ENCODE measurements around the gene JUP.
"Not testable (repeated sequence)": the region's sequence is repeated elsewhere in the genome, so short reads cannot be mapped to it uniquely, and the experiment has no call there.

JUP gene

DNA sequence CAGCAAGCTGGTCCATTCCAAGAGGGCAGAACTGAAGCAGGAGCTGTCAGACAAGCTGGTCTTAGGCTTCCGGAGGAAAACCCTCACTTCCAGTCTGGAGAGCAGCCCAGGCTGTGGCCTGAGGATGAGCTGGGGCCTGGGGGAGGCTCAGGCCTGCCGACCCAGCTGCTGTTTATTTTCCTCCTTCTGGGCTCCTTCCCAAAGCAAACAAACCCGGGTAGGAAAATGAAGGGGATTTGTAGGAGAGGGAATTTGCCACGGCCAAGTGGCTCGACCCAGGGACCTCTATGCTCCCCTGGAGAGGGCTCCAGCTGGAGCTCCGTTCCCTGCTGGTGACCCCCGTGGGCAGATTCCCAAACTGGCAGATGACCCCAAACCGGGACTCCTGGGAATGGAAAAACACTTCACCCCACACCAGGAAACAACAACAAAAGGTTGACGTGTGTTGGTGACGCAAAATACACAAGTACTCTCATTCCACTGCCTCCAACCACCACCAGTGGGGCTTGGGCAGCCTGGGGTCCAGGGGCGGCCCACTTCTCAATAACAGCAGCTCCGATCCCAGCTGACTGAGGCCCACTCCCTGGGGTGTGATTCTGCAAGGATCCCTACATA, 8.8 kb downstream of the JUP start:
- no peak for DNase-seq

GRCh38 chr17:41777157-41777573, 9.3 kb downstream of the JUP start:
- no peak for DNase-seq

DNA sequence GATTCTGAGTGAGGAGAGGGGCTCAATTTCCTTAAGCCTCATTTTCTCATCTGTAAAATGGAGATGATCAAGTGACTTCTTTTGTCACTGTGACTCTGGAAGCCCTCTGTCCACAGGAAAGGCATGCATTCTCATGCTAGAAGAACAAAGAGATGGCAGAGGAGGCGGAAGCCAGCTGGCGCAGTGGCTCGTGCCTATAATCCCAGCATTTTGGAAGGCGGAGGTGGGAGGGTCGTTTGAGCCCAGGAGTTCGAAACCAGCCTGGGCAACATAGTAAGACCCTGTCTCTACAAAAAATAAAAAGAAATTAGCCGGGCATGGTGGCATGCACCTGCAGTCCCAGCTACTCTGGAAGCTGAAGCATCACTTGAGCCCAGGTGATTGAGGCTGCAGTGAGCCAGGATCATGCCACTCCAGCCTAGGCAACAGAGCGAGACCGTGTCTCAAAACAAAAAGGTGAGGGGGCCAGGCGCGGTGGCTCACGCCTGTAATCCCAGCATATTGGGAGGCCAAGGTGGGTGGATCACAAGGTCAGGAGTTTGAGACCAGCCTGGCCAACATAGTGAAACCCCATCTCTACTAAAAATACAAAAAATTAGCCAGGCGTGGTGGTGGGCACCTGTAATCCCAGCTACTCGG, 10.1 kb downstream of the JUP start:
- not testable (repeated sequence) for DNase-seq

GRCh38 chr17:41775394-41776226, 10.9 kb downstream of the JUP start:
- DNase-seq: no peak

DNA sequence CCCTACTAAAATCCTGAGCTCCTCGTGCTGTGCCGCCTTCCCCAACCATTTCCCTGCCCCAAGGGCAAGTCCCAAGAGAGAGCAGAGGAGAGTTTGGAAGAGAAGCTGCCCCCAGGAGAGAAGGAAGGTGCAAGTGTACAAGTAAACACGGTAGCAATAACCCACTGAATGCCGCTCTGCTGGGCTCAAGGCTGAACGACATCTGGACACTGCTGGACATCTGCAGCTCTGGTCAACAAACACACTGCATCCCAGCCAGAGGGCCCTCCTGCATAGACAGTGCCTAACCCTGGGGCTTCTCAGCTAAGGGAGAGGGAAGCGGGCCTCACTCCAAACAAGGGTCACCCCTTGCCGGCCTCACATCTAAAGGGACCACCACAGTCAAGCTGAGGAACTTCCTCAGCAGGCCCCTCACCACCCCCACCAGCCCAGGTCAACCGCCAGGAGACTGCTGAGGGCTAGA, 12.7 kb downstream of the JUP start:
- no peak for DNase-seq

DNA sequence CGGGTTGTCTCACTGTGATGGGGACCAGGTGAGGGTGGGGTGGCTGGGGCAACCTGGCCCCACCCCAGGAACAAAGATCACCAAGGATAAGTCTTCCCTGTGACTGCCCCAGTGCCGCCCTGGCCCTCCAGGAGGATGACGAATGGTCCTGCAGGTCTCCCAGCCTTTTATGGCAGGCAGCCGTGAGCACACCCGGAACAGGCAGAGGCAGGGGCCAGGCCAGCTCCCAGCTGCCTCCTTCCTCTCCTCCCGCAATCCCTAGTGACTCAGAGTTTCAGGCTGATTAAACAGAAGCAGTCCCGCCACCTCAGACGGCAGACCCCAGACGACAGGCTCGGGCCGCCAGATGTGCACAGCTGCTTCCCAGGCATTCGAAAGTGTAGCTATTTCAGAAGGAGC, 13.3 kb downstream of the JUP start:
- no peak for DNase-seq

DNA sequence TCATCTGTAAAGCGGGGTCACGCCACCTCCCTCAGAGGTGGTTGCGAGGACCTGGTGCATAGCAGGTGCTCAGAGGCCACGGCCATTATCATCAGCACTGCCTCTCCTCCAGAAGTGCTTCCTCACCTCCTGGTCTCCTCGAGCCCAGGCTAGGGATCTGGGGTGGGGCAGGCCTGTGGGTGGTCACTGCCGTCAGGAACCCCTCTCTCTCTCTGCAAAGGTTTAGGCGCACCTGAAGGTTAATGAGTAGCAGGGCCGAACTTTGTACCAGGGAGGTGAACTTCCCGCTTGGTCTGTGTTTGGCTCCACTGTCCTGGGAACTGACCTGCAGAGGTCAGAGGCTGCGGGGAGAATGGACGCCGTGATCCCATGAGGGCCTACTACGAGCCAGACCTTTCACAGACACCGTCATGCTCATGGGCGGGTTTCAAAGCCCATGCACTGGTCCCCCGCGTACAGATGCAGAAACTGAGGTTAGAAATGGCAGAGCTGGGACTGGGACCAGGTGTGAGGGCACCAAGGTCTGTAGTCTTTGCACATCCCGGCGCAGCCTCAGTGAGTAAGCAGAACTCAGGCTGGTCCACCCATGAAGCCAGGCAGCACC, 13.8 kb downstream of the JUP start:
- no peak for DNase-seq

DNA sequence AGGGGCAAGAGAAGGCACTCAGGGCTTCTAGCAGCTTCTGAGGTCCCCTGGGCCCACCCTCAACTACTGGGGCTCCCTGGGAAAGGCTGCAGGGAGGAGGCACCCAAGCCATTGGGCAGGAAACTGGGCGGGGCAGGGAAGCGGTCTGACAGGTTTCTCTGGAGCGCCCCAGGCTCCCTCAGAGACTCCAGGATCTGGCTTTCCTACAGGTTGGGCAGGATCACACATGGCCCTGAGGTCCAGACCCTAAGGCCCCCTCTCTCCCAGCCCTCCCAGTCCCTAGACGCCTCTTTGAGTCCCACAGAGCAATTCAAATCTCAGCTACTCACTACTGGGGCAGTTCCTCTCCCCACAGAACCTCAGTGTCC, 14.3 kb downstream of the JUP start:
- no peak for DNase-seq

DNA sequence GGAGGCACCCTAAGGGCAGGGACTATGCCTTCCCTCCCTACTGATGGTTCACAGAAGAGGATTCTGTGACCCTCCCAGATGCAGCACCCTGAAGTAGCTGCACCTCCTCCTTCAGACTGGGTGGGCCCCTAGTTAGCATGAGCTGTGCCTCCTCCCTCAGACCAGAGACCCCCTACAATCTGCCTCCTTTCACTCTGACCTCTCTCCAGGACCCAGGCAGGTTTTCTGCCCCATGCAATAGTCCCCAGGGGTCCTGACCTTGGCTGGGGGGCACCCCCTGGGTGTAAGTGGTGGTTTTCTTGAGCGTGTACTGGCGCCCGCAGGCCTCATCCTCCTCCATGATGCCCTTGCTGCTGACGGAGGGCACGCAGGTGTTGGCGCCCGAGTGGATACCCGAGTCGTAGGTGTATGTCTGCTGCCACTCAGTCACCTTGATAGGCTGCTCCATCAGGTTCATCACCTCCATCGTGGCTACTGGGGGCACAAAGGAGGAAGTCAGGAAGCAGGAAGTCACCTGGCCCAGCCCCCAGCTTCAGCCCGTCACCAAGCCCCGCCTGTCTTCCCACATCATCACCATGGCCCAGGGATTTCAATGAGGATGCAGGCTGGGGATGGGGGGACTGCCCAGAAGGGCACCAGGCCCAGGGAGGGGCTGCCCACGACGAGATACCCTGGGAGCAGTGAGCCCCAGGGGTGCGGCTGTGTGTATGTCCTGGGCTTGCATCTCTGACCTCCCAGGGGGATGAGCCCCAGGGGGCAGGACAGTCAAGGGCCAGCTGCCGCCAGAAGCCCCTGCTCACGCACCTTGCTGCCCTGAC, 14.9 kb downstream of the JUP start:
- no peak for DNase-seq

DNA sequence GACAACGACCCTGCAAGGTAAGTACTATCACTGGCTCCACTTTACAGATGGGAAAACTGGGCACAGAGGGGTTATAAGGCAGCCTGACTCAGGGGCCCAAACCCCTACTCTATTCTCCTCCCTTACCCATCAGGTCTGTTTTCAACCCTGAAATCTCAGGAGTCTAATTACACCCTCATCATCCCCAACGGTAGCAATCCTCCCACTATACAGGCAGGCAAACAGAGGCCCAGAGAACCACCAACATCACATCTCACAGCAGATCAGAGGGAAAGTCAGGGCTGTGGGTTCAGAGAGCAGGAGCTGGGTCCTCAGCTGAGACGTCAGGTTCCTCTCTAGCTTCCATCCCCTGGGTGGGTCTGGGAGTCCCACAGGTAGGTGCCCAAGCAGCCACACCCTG, 16.5 kb downstream of the JUP start:
- DNase-seq: no peak

DNA sequence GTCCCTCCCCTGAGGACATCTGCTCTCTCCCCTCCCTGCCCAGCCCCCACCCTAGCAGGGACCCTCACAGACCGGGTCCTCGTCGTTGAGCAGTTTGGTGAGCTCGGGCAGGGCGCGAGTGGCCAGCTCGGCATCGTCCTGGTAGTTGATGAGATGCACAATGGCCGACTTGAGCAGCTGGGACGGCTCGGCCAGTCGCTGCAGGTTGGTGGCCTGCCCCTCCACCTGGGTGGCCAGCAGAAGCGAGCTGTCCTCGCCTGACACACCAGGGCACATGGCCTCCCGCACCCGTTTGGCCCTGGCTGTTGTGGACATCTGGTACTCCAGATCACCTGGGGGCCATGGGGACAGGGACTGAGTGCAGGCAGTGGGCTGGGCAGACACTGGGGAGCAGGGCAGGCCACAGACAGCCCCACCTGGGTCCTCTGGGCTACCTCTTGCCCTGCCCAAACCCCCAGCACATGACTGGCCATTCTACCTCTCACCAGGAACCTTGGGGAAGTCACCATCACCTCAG, 17.1 kb downstream of the JUP start:
- DNase-seq: no peak

DNA sequence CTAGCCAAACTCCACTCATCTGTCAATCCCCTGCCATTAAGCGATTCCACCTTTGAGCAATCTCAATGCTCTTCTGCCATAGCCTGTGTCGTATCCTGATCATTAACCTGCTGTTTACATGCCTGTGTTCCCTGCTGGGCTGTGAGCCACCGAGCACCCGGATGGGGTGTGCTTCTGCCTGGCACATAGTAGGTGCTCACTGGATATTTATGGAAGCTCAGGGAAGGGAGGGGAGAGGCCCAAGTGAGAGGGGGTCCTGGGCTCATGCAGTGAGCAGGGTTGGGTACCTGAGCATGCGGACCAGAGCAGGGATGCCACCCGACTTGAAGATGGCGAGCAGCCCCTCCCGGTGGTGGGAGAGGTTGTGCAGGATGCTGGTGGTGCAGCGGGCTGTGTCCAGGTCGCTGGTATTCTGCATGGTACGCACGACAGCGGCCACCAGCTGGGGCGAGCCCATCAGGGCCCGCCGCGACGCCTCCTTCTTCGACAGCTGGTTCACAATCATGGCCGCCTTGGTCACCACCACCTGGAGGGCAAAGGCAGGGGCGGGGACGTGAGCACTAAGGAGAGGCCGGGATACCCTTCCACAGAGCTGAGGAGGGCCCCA, 17.7 kb downstream of the JUP start:
- DNase-seq: no peak

DNA sequence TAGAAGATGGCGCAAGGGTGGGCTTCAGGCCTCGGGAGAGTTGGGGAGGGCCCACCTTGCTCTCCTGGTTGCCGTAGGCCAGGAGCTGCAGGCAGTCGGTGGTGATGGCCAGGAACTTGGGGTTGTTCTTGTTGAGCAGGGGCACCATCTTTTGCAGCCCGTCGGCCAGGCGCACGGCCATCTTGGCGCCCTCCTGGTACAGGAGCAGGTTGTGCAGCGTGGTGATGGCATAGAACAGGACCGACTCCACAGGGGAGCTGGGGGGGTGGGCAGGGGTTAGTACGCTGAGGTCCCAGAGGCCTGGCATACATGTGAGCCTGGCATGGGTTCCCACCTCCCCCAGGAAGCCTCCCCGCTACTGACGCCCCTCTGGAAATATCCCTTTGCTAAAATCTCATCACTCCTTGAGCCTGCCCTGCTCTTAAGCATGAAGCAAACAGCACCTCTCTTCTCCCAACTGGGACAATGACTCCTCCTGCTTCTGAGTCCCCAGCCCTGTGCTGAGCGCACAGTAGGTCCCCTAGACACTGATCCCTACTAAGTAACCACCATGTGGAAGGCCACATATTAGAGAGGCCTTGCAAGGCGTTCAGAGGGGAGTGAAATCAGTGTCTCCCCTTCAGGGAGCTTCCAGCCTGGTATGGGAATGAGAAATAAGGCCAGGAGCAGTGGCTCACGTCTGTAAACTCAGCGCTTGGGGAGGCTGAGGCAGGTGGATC, 19.0 kb downstream of the JUP start:
- DNase-seq: no peak

DNA sequence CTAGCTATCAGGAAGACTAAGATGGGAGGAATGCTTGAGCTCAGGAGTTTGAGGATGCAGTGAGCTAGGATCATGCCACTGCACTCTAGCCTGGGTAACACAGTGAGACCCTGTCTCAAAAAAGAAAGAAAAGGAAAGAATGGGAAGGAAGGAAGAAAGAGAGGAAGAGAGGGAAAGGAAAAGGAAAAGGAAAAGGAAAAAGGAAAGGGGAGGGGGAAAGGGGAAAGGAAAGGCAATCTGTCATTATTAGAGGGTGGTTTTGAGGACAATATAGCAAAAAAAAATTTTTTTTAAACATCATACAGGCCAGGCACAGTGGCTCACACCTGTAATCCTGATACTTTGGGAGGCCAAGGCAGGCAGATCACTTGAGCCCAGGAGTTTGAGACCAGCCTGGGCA, 20.4 kb downstream of the JUP start:
- DNase-seq: no peak

- no peak for DNase-seq
These were observed 23.2 kb downstream of the JUP start for GRCh38 chr17:41763327-41763726.

DNA sequence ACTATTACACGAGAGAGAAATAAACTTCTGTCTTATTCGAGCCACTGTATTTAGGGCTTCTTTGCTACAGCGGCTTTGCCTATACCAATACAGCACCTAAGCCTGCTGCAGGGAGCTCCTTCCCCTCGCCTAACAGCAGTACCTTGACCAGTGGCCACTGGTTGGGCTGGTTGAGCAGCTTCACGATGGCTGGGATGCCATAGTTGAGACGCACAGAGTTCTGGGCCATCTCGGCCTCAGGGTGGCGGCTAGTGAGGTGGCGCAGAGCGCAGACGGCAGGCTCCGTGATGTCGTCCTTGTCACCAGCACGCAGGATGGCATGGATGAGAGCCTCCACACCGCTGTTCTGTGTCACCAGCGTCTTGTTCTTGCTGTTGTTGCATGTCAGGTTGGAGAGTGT, 23.7 kb downstream of the JUP start:
- DNase-seq: no peak

GRCh38 chr17:41762391-41762790, 24.1 kb downstream of the JUP start:
- no peak for DNase-seq

DNA sequence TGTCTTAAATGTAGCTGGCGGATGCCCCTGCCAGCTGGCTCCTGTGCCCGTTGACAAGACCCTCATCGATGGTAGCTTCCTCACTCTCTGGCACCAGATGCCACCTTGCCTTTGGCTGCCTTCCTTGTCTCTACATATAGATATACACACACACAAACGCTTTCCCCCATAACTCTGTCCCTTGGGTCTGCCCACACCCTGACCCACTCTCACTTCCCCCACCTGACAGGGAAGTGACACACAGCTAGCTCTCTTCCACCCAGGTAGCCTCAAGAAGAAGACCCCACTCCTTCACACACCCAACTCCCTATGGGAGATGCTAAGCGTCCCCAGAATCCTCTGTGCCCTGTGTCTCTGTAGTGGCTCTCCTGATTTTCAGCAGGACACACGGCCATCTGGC, 25.6 kb downstream of the JUP start:
- no peak for DNase-seq

GRCh38 chr17:41758601-41759000, 27.9 kb downstream of the JUP start:
- DNase-seq: no peak

DNA sequence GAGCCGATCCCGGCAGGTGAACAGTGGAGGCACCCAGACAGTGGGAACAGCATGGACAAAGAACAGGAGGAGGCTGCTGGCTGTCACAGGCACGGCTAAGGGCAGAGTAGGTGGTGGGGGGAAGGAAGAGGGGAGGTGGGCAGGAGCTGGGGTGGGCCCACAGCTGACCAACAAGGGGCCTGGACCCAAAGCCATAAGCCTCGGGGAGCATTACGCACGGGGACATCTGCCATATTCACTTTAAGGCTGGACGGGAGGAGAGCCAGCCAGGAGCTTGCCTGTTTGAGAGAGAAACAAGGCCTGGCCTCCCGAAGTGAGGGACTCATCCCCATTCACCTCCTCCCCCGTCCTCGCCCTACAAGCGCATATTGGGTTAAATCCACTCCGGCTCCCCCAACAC, 32.4 kb downstream of the JUP start:
- DNase-seq: no peak

DNA sequence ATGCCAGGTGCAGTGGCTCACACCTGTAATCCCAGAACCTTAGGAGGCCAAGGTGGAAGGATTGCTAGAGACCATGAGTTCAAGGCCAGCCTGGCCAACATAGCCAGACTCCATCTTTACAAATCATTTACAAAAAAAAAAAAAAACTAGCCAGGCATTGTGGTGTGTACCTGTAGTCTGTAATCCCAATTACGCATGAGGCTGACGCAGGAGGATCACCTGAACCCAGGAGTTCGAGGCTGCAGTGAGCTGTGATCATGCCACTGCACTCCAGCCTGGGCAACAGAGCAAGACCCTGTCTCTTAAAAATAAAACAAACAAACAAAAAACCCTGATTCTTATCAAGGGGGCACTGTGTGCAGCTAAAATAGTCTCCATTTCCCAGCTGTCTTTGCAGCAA, 35.2 kb downstream of the JUP start:
- DNase-seq: no peak

DNA sequence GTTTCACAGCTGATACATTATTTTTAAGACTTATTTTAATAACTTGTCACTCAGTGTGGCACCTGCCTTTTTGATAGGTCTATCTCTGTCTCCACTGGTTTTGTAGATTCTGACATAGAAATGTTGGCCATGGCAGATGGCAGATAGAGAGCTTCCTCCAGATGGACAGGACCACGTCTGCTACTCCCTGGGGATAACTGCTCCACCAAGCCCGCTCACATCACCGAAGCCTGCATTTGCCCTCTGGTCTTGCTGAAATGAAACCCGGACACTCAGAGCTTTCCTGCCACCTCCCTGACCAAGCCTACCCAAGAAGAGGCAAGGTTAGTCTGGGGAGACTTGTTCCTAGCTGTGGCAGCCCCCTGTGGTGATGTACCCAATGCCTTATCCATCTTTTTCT, 35.6 kb downstream of the JUP start:
- no peak for DNase-seq
